PC-9 (cell line): ENCODE results near the gene MTHFD1. TPM values are rescaled to one million over a fixed set of nuclear protein-coding genes. Genes with fewer than 3 reads are reported as not detected.

Source experiments
- BruUV-seq: library from RNA; stranded (reverse); fragments of 400-500 nt; replicated peaks from 2 replicates; lab custom pipeline; 2021; lab: Mats Ljungman, UMichigan
- CTCF ChIA-PET: fragments of 300-600 bp; sonication (Branson Sonifier 250); formaldehyde crosslinking; loops from one replicate; lab custom pipeline; 2022; ENCODE audit warnings: antibody characterized with exemption; lab: Charles Lee
- POLR2A ChIA-PET: fragments of 300-600 bp; sonication (Branson Sonifier 250); formaldehyde crosslinking; loops from one replicate; lab custom pipeline; 2022; ENCODE audit warnings: antibody characterized with exemption; ENCODE audit not compliant: unreplicated experiment; lab: Charles Lee
- DNase-seq, 2 experiments: peaks; one replicate each; pipeline versions ENCODE4 v3.0.0 to v3.0.0-alpha.2; 2015 to 2022; ENCODE audit warnings: mixed read lengths in 1 of 2
- H2AFZ ChIP-seq: fragments of 200-600 bp; sonication (generic); 2 replicates; pipeline ENCODE4 v1.8.1; 2017; ENCODE audit warnings: antibody characterized with exemption
- H3F3A ChIP-seq: fragments of 200-600 bp; sonication (generic); 2 replicates; pipeline ENCODE4 v1.8.1; 2017; ENCODE audit warnings: antibody characterized with exemption, mild to moderate bottlenecking, low read depth; ENCODE audit not compliant: insufficient read depth
- H3K27ac ChIP-seq: fragments of 200-600 bp; sonication (generic); 2 replicates; pipeline ENCODE4 v1.6.1; 2016; ENCODE audit warnings: mixed run types
- H3K27me3 ChIP-seq: fragments of 200-600 bp; sonication (generic); 2 replicates; pipeline ENCODE4 v1.6.1; 2016; ENCODE audit warnings: low read depth, mixed run types; ENCODE audit not compliant: insufficient read depth
- H3K36me3 ChIP-seq: fragments of 200-600 bp; sonication (generic); 2 replicates; pipeline ENCODE4 v1.6.1; 2016; ENCODE audit warnings: low read depth, mixed run types
- H3K4me1 ChIP-seq: fragments of 200-600 bp; sonication (generic); replicated peaks from 2 replicates; pipeline ENCODE4 v1.6.1; 2016; ENCODE audit warnings: mixed run types; ENCODE audit not compliant: insufficient read depth
- H3K4me2 ChIP-seq: fragments of 200-600 bp; sonication (generic); 2 replicates; pipeline ENCODE4 v1.6.1; 2017; ENCODE audit warnings: mixed run types
- H3K4me3 ChIP-seq: fragments of 200-600 bp; sonication (generic); 2 replicates; pipeline ENCODE4 v1.6.1; 2016; ENCODE audit warnings: mixed run types
- H3K79me2 ChIP-seq: fragments of 200-600 bp; sonication (generic); 2 replicates; pipeline ENCODE4 v1.6.1; 2017; ENCODE audit warnings: low read depth, mixed run types
- H3K9me2 ChIP-seq: fragments of 200-600 bp; sonication (generic); 2 replicates; pipeline ENCODE4 v1.8.1; 2017; ENCODE audit warnings: mild to moderate bottlenecking; ENCODE audit not compliant: insufficient read depth
- H3K9me3 ChIP-seq: fragments of 200-600 bp; sonication (generic); 2 replicates; pipeline ENCODE4 v1.8.1; 2016; ENCODE audit warnings: low read depth; ENCODE audit not compliant: insufficient read depth
- H4K20me1 ChIP-seq: fragments of 200-600 bp; sonication (generic); 2 replicates; pipeline ENCODE4 v1.8.1; 2017; ENCODE audit not compliant: insufficient read depth
- EZH2 ChIP-seq: fragments of 200-600 bp; sonication (generic); IDR thresholded peaks from 2 replicates; pipeline ENCODE4 v1.8.0; 2017; ENCODE audit warnings: antibody characterized with exemption, low read depth
- intact Hi-C: fragments of 100-400 bp; cut with micrococcal nuclease; formaldehyde crosslinking; loops from one replicate; pipeline ENCODE4 v1.10.0; 2022; ENCODE audit not compliant: unreplicated experiment
- total RNA-seq: library from RNA; stranded (reverse); gene quantifications from 2 replicates; pipeline ENCODE4 v1.2.3, GENCODE V29; 2021
- TF ChIP-seq, protein P1 (sequence below): fragments of 200-600 bp; sonication (generic); conservative IDR thresholded peaks from 2 replicates; pipeline ENCODE4 v1.6.1; 2017; ENCODE audit warnings: mixed run types, antibody characterized with exemption, mild to moderate bottlenecking, moderate library complexity

The MTHFD1 gene
- total RNA-seq, 1 experiment from 2014 or later = 161 TPM

DNA sequence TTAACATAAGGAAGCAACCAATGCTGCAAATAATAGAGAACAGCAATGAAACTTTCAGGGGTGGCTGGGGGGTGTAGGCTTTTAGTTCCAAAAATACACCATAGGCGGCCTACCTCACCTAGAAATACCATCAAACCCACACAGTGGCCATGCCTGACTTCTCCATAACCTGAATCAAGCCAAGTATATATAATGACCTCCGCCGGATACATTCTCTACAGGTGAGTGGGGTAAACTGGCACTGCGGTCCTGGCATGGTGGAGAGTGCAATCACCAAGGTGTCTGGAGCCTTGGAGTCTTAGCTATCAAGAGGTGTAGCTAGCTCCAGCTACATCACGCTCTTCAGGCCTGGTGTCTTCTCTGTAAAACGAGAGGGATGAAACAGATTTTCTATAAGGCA is 114.3 kb downstream of the MTHFD1 start:
- peak; percentile 15 to 69 for DNase-seq
- CTCF ChIA-PET = interaction anchor here (0.8 kb wide), 1 partner anchor 8 kb away, joined by 6 read pairs; no protein-coding TSS in a partner anchor
- no peaks in the 10 kb centered on the region for H3K9me2 ChIP-seq
- H3F3A ChIP-seq = peaks cover 45% of the 10 kb centered on the region
- no peak for TF ChIP-seq EZH2
- TF ChIP-seq, protein P1, sequence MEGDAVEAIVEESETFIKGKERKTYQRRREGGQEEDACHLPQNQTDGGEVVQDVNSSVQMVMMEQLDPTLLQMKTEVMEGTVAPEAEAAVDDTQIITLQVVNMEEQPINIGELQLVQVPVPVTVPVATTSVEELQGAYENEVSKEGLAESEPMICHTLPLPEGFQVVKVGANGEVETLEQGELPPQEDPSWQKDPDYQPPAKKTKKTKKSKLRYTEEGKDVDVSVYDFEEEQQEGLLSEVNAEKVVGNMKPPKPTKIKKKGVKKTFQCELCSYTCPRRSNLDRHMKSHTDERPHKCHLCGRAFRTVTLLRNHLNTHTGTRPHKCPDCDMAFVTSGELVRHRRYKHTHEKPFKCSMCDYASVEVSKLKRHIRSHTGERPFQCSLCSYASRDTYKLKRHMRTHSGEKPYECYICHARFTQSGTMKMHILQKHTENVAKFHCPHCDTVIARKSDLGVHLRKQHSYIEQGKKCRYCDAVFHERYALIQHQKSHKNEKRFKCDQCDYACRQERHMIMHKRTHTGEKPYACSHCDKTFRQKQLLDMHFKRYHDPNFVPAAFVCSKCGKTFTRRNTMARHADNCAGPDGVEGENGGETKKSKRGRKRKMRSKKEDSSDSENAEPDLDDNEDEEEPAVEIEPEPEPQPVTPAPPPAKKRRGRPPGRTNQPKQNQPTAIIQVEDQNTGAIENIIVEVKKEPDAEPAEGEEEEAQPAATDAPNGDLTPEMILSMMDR = no peak
- 0 out of 2 replicates have a peak, but pooled peaks cover 5% of the 10 kb centered on the region for H3K36me3 ChIP-seq
- POLR2A ChIA-PET = interaction anchor here (0.5 kb wide), 1 partner anchor 17 kb away, joined by 9 read pairs; no protein-coding TSS in a partner anchor
- BruUV-seq = no TSS peak
- H3K4me3 ChIP-seq = peak overlapping the region; percentile 61
- H3K79me2 ChIP-seq = peaks cover 73% of the 10 kb centered on the region
- peak overlapping the region; percentile 82 for H3K4me2 ChIP-seq
- H3K27me3 ChIP-seq = no peaks in the 10 kb centered on the region
- peak overlapping the region; percentile 93 for H2AFZ ChIP-seq
- H3K9me3 ChIP-seq = no peaks in the 10 kb centered on the region
- peak overlapping the region; percentile 93 for H3K27ac ChIP-seq
- intact Hi-C loops = loop anchor here (5.0 to 10.0 kb wide), 3 partner anchors 202 to 470 kb away; partner anchors contain the start of genes CHURC1, PLEKHG3 and RAB15
- peaks cover 13% of the 10 kb centered on the region; the same call in 1 of the 2 replicates for H4K20me1 ChIP-seq
- H3K4me1 ChIP-seq = peaks cover 43% of the 10 kb centered on the region

DNA sequence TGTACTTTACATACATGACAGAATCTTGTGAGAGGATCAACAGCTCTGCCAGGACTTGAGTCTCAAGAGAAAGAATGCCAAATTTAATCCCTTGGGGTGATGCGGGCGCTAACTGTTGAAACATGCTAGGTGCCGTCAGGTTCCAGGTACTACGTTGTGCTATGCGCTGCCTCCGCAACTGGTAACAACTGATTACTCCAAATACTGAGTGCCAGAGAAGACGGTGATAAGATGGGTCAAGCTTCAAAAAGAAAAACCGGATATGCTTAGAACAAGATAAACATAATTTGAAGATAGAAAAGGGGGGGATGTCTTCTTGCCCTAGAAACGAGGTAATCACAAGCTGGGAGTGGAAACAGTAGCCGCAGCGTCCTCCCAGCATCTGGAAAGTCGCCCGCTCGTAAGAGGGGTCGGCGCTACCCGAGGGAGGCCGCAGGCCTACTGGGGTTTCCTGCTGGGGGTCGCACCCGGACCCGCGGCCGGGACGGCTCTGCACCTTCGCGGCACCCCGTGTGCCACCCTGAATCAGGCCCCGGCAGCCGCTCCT is 114.8 kb downstream of the MTHFD1 start:
- H3K79me2 ChIP-seq = peaks cover 78% of the 10 kb centered on the region
- peaks cover 17% of the 10 kb centered on the region; the same call in 1 of the 2 replicates for H4K20me1 ChIP-seq
- peaks cover 45% of the 10 kb centered on the region for H3F3A ChIP-seq
- POLR2A ChIA-PET = interaction anchor here (0.5 to 0.7 kb wide), 4 partner anchors 16 to 126 kb away, joined by 4 to 9 read pairs (median 7); no protein-coding TSS in a partner anchor
- peak overlapping the region; percentile 61 for H3K4me3 ChIP-seq
- no peaks in the 10 kb centered on the region for H3K27me3 ChIP-seq
- CTCF ChIA-PET = no interaction called here
- H3K9me2 ChIP-seq = no peaks in the 10 kb centered on the region
- peak overlapping the region; percentile 82 for H3K4me2 ChIP-seq
- 0 out of 2 replicates have a peak, but pooled peaks cover 4% of the 10 kb centered on the region for H3K36me3 ChIP-seq
- no peaks in the 10 kb centered on the region for H3K9me3 ChIP-seq
- DNase-seq = peak in 1 of 2 experiments; percentile 14
- intact Hi-C loops = loop anchor here (1.0 to 10.0 kb wide), 6 partner anchors 37 to 469 kb away; partner anchors contain the start of genes CHURC1, HSPA2, PLEKHG3 and RAB15
- H3K27ac ChIP-seq = peak overlapping the region; percentile 93
- TF ChIP-seq, protein P1 = no peak
- TF ChIP-seq EZH2 = no peak
- BruUV-seq = TSS peak; percentile 31
- peaks cover 48% of the 10 kb centered on the region for H3K4me1 ChIP-seq
- peak overlapping the region; percentile 93 for H2AFZ ChIP-seq

DNA sequence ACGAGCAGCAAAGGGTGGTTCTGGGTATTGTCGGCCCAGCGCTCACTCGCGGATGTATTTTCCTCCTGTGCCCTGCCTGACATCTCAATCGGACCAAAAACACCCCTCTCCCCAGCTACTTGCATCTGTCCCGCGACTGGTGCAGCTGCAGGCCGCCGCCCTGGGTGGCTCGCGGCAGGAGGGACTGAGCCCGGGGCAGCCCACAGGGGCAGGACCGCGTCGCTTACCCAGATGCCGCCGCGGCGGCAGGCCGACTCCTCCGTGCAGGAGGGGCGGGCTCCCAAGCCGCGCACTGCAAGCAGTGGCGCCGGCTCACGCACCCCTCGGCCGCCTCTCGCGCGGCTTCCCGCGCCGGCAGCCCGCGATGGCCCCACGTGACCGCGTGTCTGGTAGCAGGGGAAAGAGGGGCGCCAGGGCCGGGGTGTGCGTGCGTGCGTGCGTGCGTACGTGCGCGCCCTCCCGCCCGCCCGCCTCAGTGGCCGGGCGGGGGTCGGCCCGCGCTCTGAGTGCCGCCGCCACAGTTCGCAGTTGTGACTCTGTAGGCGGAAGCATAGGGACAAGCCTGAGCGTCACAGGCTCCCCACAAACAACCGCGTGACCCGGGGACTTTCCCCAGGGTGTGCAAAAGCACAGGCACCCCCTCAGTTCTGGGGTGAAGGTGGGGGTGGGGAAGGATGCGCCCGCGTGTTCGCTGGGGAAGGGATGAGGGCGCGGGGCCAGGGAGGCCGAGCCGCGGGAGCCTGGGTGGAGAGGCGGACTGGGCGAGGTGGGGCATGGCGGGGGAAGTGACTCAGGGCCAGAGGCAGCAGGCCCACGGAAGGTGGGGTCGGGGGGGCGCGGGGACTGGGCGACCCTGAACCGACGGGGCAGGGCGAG is 115.5 kb downstream of the MTHFD1 start, which contains the start of gene ZBTB25:
Gene ZBTB25 (minus strand): TSS at position 405 of the 876 bp plus-strand sequence. CDS start 13,305 bp downstream, outside the sequence.
- peak within 1 kb of the TSS; percentile 82 for H3K4me2 ChIP-seq
- BruUV-seq = no TSS peak
- peak within 1 kb of the TSS; percentile 93 for H2AFZ ChIP-seq
- peak within 1 kb of the TSS; percentile 93 for H3K27ac ChIP-seq
- peak within 1 kb of the TSS; percentile 61 for H3K4me3 ChIP-seq
- ChIA-PET POLR2A (interaction anchor here (0.5 to 0.7 kb wide), 4 partner anchors 33 to 125 kb away, joined by 3 to 8 read pairs (median 5); no protein-coding TSS in a partner anchor), CTCF (interaction anchor here (0.6 to 0.7 kb wide), 3 partner anchors 9 to 778 kb away, joined by 5 to 8 read pairs (median 6); no protein-coding TSS in a partner anchor)
- intact Hi-C loops = loop anchor here (1.0 to 10.0 kb wide), 7 partner anchors 37 to 469 kb away; partner anchors contain the start of genes CHURC1, HSPA2, PLEKHG3 and RAB15
- peaks cover 24% of the 10 kb centered on the region for H4K20me1 ChIP-seq
- H3K79me2 ChIP-seq = peaks cover 85% of the 10 kb centered on the region
- DNase-seq = peak; percentile 85 to 94
- H3F3A ChIP-seq = peaks cover 45% of the 10 kb centered on the region
- H3K36me3 ChIP-seq = 0 out of 2 replicates have a peak, but pooled peaks cover 8% of the 10 kb centered on the region
- H3K4me1 ChIP-seq = peaks cover 55% of the 10 kb centered on the region
- no peaks in the 10 kb centered on the region for H3K9me3 ChIP-seq
- TF ChIP-seq, protein P1 = no peak
- no peak for TF ChIP-seq EZH2
- no peaks in the 10 kb centered on the region for H3K27me3 ChIP-seq
- no peaks in the 10 kb centered on the region for H3K9me2 ChIP-seq
